GM23338 (cell line): ENCODE results near the gene INHBB. TPM values are rescaled to one million over a fixed set of nuclear protein-coding genes. Genes with fewer than 3 reads are reported as not detected.

Experiments used
- ATAC-seq: fragments of 200-7000 bp; cut with Tn5 transposase; 3 replicates; pipeline ENCODE4 v1.9.1; 2020
- DNase-seq: peaks from one replicate; pipeline ENCODE4 v3.0.0-alpha.2; 2015; ENCODE audit warnings: low spot score
- H2AFZ ChIP-seq: fragments of 200-600 bp; sonication (generic); 2 replicates; pipeline ENCODE4 v1.8.0; 2016; ENCODE audit warnings: antibody characterized with exemption, mild to moderate bottlenecking, moderate library complexity
- H3F3A ChIP-seq: fragments of 200-600 bp; sonication (generic); replicated peaks from 2 replicates; pipeline ENCODE4 v1.8.0; 2017; ENCODE audit warnings: antibody characterized with exemption, mixed run types, low read depth
- H3K27ac ChIP-seq: fragments of 200-600 bp; sonication (generic); 2 replicates; pipeline ENCODE4 v1.6.1; 2016; ENCODE audit warnings: low read depth
- H3K27me3 ChIP-seq: fragments of 200-600 bp; sonication (generic); 2 replicates; pipeline ENCODE4 v1.8.0; 2016; ENCODE audit warnings: mild to moderate bottlenecking, mixed run types, moderate library complexity; ENCODE audit not compliant: insufficient read depth
- H3K36me3 ChIP-seq: fragments of 200-600 bp; sonication (generic); 2 replicates; pipeline ENCODE4 v1.8.0; 2016; ENCODE audit warnings: mild to moderate bottlenecking; ENCODE audit not compliant: insufficient read depth
- H3K4me1 ChIP-seq: fragments of 200-600 bp; sonication (generic); 2 replicates; pipeline ENCODE4 v1.8.0; 2016; ENCODE audit warnings: mild to moderate bottlenecking, moderate library complexity; ENCODE audit not compliant: insufficient read depth
- H3K4me2 ChIP-seq: fragments of 200-600 bp; sonication (generic); 2 replicates; pipeline ENCODE4 v1.7.1; 2017; ENCODE audit warnings: mixed run types
- H3K4me3 ChIP-seq: fragments of 200-600 bp; sonication (generic); 2 replicates; pipeline ENCODE4 v1.6.1; 2016; ENCODE audit warnings: mixed run types
- H3K79me2 ChIP-seq: fragments of 200-600 bp; sonication (generic); replicated peaks from 2 replicates; pipeline ENCODE4 v1.8.0; 2017; ENCODE audit warnings: mild to moderate bottlenecking; ENCODE audit not compliant: insufficient read depth
- H3K9me2 ChIP-seq: fragments of 200-600 bp; sonication (generic); 2 replicates; pipeline ENCODE4 v1.8.0; 2017; ENCODE audit not compliant: insufficient read depth
- H4K20me1 ChIP-seq: fragments of 200-600 bp; sonication (generic); replicated peaks from 2 replicates; pipeline ENCODE4 v1.8.0; 2017; ENCODE audit warnings: mild to moderate bottlenecking; ENCODE audit not compliant: insufficient read depth
- H3K27ac Mint-ChIP-seq: 2 replicates; pipeline ENCODE4 v1.8.0; 2020; ENCODE audit warnings: inconsistent platforms, mild to moderate bottlenecking, moderate library complexity, mixed read lengths
- H3K27me3 Mint-ChIP-seq: 3 replicates; pipeline ENCODE4 v1.8.0; 2022; ENCODE audit warnings: low read depth, mild to moderate bottlenecking, moderate library complexity, mixed read lengths, inconsistent platforms; ENCODE audit not compliant: insufficient read depth, poor library complexity
- H3K36me3 Mint-ChIP-seq: 3 replicates; pipeline ENCODE4 v1.8.0; 2021; ENCODE audit warnings: low read depth, mild to moderate bottlenecking, inconsistent platforms, moderate library complexity, mixed read lengths
- H3K4me1 Mint-ChIP-seq: 3 replicates; pipeline ENCODE4 v1.8.0; 2020; ENCODE audit warnings: mild to moderate bottlenecking, inconsistent platforms, mixed read lengths
- H3K4me3 Mint-ChIP-seq: 3 replicates; pipeline ENCODE4 v1.8.0; 2021; ENCODE audit warnings: moderate library complexity, mild to moderate bottlenecking, inconsistent platforms, mixed read lengths
- H3K9me3 Mint-ChIP-seq: 3 replicates; pipeline ENCODE4 v1.8.0; 2020; ENCODE audit warnings: moderate library complexity, mild to moderate bottlenecking, inconsistent platforms, mixed read lengths
- CREB1 ChIP-seq: fragments of 250-450 bp; sonication (Bioruptor Pico); IDR thresholded peaks from 2 replicates; pipeline ENCODE4 v1.5.0; 2020; ENCODE audit warnings: low read depth, mild to moderate bottlenecking, moderate library complexity
- CTCF ChIP-seq, 2 experiments: fragments of 200-600 bp in 1 of 2; sonication (generic) in 1 of 2; conservative IDR thresholded peaks; 2 replicates each; pipeline versions ENCODE4 v1.5.1 to v1.6.1; 2016 to 2017; ENCODE audit warnings: antibody characterized with exemption in 2 of 2, low read depth in 2 of 2, mild to moderate bottlenecking in 2 of 2, moderate library complexity in 1 of 2
- ETS1 ChIP-seq: IDR thresholded peaks from 2 replicates; pipeline ENCODE4 v1.6.1; 2016; ENCODE audit warnings: antibody characterized with exemption
- EZH2 ChIP-seq: fragments of 200-600 bp; sonication (generic); IDR thresholded peaks from one replicate; pipeline ENCODE4 v1.8.0; 2017; ENCODE audit warnings: antibody characterized with exemption, mild to moderate bottlenecking, low read depth; ENCODE audit not compliant: unreplicated experiment
- EZH2phosphoT487 ChIP-seq: fragments of 200-600 bp; sonication (generic); IDR thresholded peaks from one replicate; pipeline ENCODE4 v1.8.1; 2018; ENCODE audit warnings: antibody characterized with exemption; ENCODE audit not compliant: unreplicated experiment
- JUNB ChIP-seq: IDR thresholded peaks from one replicate; pipeline ENCODE4 v1.6.1; 2016; ENCODE audit warnings: antibody characterized with exemption; ENCODE audit not compliant: unreplicated experiment
- NANOG ChIP-seq: IDR thresholded peaks from 2 replicates; pipeline ENCODE4 v1.6.1; 2016; ENCODE audit warnings: antibody characterized with exemption, borderline replicate concordance
- POLR2AphosphoS5 ChIP-seq: IDR thresholded peaks from 2 replicates; pipeline ENCODE4 v1.6.1; 2016; ENCODE audit warnings: antibody characterized with exemption, low read depth
- REST ChIP-seq: IDR thresholded peaks from one replicate; pipeline ENCODE4 v1.6.1; 2018; ENCODE audit warnings: antibody characterized with exemption; ENCODE audit not compliant: unreplicated experiment
- STAT1 ChIP-seq: IDR thresholded peaks from one replicate; pipeline ENCODE4 v1.6.1; 2016; ENCODE audit warnings: antibody characterized with exemption; ENCODE audit not compliant: unreplicated experiment
- ZNF114 ChIP-seq: fragments of 250-450 bp; sonication (Bioruptor Pico); IDR thresholded peaks from 2 replicates; pipeline ENCODE4 v1.5.0; 2020; ENCODE audit warnings: mild to moderate bottlenecking, moderate library complexity
- ZNF331 ChIP-seq: fragments of 250-450 bp; sonication (Bioruptor Pico); IDR thresholded peaks from 2 replicates; pipeline ENCODE4 v1.5.0; 2020; ENCODE audit warnings: low read depth, mild to moderate bottlenecking, moderate library complexity
- ZNF462 ChIP-seq: fragments of 250-450 bp; sonication (Bioruptor Pico); IDR thresholded peaks from 2 replicates; pipeline ENCODE4 v1.5.0; 2020; ENCODE audit warnings: mild to moderate bottlenecking, moderate library complexity
- polyA plus RNA-seq: library from polyadenylated mRNA; unstranded; fragments of >200 nt; fragmentation: Nextera tagmentation; extraction: Ambion mirVana; gene quantifications from 2 replicates; pipeline ENCODE4 v1.2.1, GENCODE V29; 2016
- total RNA-seq: library from RNA; depleted of rRNA; stranded (reverse); fragments of >200 nt; shearing (Covaris generic); gene quantifications from 2 replicates; pipeline ENCODE4 v1.2.3, GENCODE V29; 2014

Gene INHBB
- total and polyA plus RNA-seq, 2 experiments from 2014 or later, result 0.21 TPM; not detected in 1

GRCh38 chr2:120349440-120349921 is 3.5 kb downstream of the INHBB start:
- Histone ChIP-seq H3K79me2 (no peaks in the 10 kb centered on the region), H2AFZ (no peak overlapping the region), H4K20me1 (0 out of 2 replicates have a peak, but pooled peaks cover 5% of the 10 kb centered on the region), H3K4me2 (no peak overlapping the region), H3K27ac (no peak overlapping the region), H3K9me2 (no peaks in the 10 kb centered on the region), H3F3A (peaks cover 8% of the 10 kb centered on the region; the same call in 1 of the 2 replicates), H3K27me3 (peaks cover 71% of the 10 kb centered on the region), H3K4me3 (no peak overlapping the region), H3K4me1 (peaks cover 29% of the 10 kb centered on the region), H3K36me3 (no peaks in the 10 kb centered on the region)
- Mint-ChIP-seq H3K36me3 (no peaks in the 10 kb centered on the region), H3K27me3 (peaks cover 59% of the 10 kb centered on the region), H3K27ac (no peak overlapping the region), H3K4me1 (peaks cover 33% of the 10 kb centered on the region), H3K9me3 (no peaks in the 10 kb centered on the region; the same call in 2 of the 3 replicates), H3K4me3 (no peak overlapping the region)
- ATAC-seq, result no peak; the same call in 2 of the 3 replicates
- TF ChIP-seq ZNF462 (CRISPR knock-in tag) (no peak), POLR2AphosphoS5 (no peak), NANOG (no peak), CREB1 (no peak), JUNB (no peak), CTCF (conservative IDR thresholded peaks at IDR 0.05; ENCODE audit: low read depth in 2 of 2) (no peak), ZNF331 (CRISPR knock-in tag) (no peak), REST (no peak), STAT1 (no peak), EZH2 (no peak), EZH2phosphoT487 (no peak), ZNF114 (CRISPR knock-in tag) (no peak), ETS1 (no peak)
- DNase-seq, result no peak
